K562 (cell line): ENCODE data around the gene ENOX2. TPM values are rescaled to one million over a fixed set of nuclear protein-coding genes. Genes with fewer than 3 reads are reported as not detected.

Experiments
- ATAC-seq: fragments of 200-7000 bp; cut with Tn5 transposase; 3 replicates; pipeline ENCODE4 v1.9.1; 2020; ENCODE audit warnings: moderate library complexity
- BruUV-seq: library from RNA; stranded (reverse); fragments of 400-500 nt; replicated peaks from 2 replicates; lab custom pipeline; 2021; lab: Mats Ljungman, UMichigan
- CTCF ChIA-PET: fragments of 300-600 bp; formaldehyde crosslinking; extraction: SDS; loops from one replicate; lab custom pipeline; 2021; ENCODE audit warnings: low intra/inter-chr PET ratio; lab: Yijun Ruan, JAX
- POLR2A ChIA-PET: fragments of 300-600, 350-650 bp; sonication (Branson Sonifier 250); formaldehyde crosslinking; extraction: SDS; loops from one replicate; lab custom pipeline; 2021; ENCODE audit warnings: antibody characterized with exemption, inconsistent platforms; lab: Yijun Ruan, JAX
- DNase-seq, 4 experiments: peaks; one replicate each; pipeline versions ENCODE4 v3.0.0 to v3.0.0-alpha.2; 2011 to 2018; ENCODE audit warnings: low spot score in 3 of 4, mixed read lengths in 3 of 4; ENCODE audit errors: extremely low read depth in 1 of 4
- FAIRE-seq: peaks from 2 replicates; lab custom pipeline; 2011; peaks lifted over from hg19 to GRCh38; lab: Jason Lieb, UNC
- H2AFZ ChIP-seq: 2 replicates; pipeline ENCODE4 v1.6.0; 2011; ENCODE audit warnings: low read depth, low read length, control low read depth, inconsistent platforms
- H3K27ac ChIP-seq: fragments of 200-600 bp; 3 replicates; pipeline ENCODE4 v1.8.0; 2011; ENCODE audit warnings: low read depth, mild to moderate bottlenecking, control low read depth, inconsistent platforms, low read length, moderate library complexity, mixed read lengths; ENCODE audit errors: extremely low read depth
- H3K27me3 ChIP-seq, 2 experiments: fragments of 300-600 bp in 1 of 2; 2 replicates in 1 of 2; 3 replicates in 1 of 2; pipeline versions ENCODE4 v1.6.0 to v1.8.0; 2011; ENCODE audit warnings: inconsistent platforms in 2 of 2, low read length in 2 of 2, mild to moderate bottlenecking in 1 of 2, mixed read lengths in 1 of 2, moderate library complexity in 1 of 2; ENCODE audit not compliant: control insufficient read depth in 2 of 2, insufficient read depth in 2 of 2
- H3K36me3 ChIP-seq: fragments of 300-600 bp; 3 replicates; pipeline ENCODE4 v1.8.0; 2011; ENCODE audit warnings: mild to moderate bottlenecking, low read length, inconsistent platforms; ENCODE audit not compliant: control insufficient read depth, insufficient read depth
- H3K4me1 ChIP-seq, 2 experiments: fragments of 200-600 bp in 1 of 2; replicated peaks in 1 of 2; 2 replicates in 1 of 2; 3 replicates in 1 of 2; pipeline versions ENCODE4 v1.5.1 to v1.8.0; 2011; ENCODE audit warnings: inconsistent platforms in 2 of 2, low read length in 2 of 2, mild to moderate bottlenecking in 1 of 2, mixed read lengths in 1 of 2, moderate library complexity in 1 of 2; ENCODE audit not compliant: control insufficient read depth in 2 of 2, insufficient read depth in 2 of 2
- H3K4me2 ChIP-seq: 2 replicates; pipeline ENCODE4 v1.6.1; 2011; ENCODE audit warnings: low read length, control low read depth, inconsistent platforms, mixed read lengths; ENCODE audit not compliant: insufficient read depth
- H3K4me3 ChIP-seq: fragments of 200-600 bp; sonication (generic), shearing (Covaris generic); 2 replicates; pipeline ENCODE4 v1.5.1; 2016; ENCODE audit warnings: control low read depth, inconsistent platforms
- H3K79me2 ChIP-seq: fragments of 200-600 bp; 3 replicates; pipeline ENCODE4 v1.8.0; 2011; ENCODE audit warnings: low read length, inconsistent platforms; ENCODE audit not compliant: control insufficient read depth, insufficient read depth
- H3K9ac ChIP-seq, 2 experiments: 2 replicates each; pipeline versions ENCODE4 v1.6.0 to v1.6.1; 2011; ENCODE audit warnings: low read depth in 2 of 2, low read length in 2 of 2, control low read depth in 1 of 2, inconsistent platforms in 1 of 2, mild to moderate bottlenecking in 1 of 2, mixed read lengths in 1 of 2; ENCODE audit not compliant: insufficient read depth in 1 of 2
- H3K9me1 ChIP-seq: one replicate; pipeline ENCODE4 v1.6.0; 2011; ENCODE audit warnings: inconsistent platforms, mild to moderate bottlenecking, low read length, moderate library complexity; ENCODE audit not compliant: control insufficient read depth, insufficient read depth
- H3K9me3 ChIP-seq: replicated peaks from 2 replicates; pipeline ENCODE4 v1.5.1; 2011; ENCODE audit warnings: low read depth, low read length, inconsistent platforms; ENCODE audit not compliant: control insufficient read depth, insufficient read depth
- H4K20me1 ChIP-seq: replicated peaks from 2 replicates; pipeline ENCODE4 v1.6.1; 2011; ENCODE audit warnings: low read length, inconsistent platforms, mixed read lengths; ENCODE audit not compliant: control insufficient read depth, insufficient read depth
- ARID2 ChIP-seq: fragments of 450-650 bp; IDR thresholded peaks from 2 replicates; pipeline ENCODE4 v1.6.1; 2017; ENCODE audit warnings: antibody characterized with exemption, mild to moderate bottlenecking
- C11orf30 ChIP-seq: fragments of 450-650 bp; IDR thresholded peaks from 2 replicates; pipeline ENCODE4 v1.6.1; 2016; ENCODE audit warnings: low read depth, mild to moderate bottlenecking
- NONO ChIP-seq, 2 experiments: fragments of 200-400 bp in 1 of 2; fragments of 450-650 bp in 1 of 2; formaldehyde crosslinking in 1 of 2; IDR thresholded peaks; 2 replicates each; pipeline ENCODE4 v1.6.1; 2017; ENCODE audit warnings: low read depth in 2 of 2, mild to moderate bottlenecking in 2 of 2, moderate library complexity in 2 of 2, low read length in 1 of 2
- POLR2AphosphoS5 ChIP-seq: IDR thresholded peaks from 2 replicates; pipeline ENCODE4 v1.6.1; 2011; ENCODE audit warnings: mild to moderate bottlenecking, low read depth, low read length, moderate library complexity; ENCODE audit not compliant: control insufficient read depth, insufficient read depth
- RB1 ChIP-seq: fragments of 450-650 bp; IDR thresholded peaks from 2 replicates; pipeline ENCODE4 v1.6.1; 2017; ENCODE audit warnings: low read depth, mild to moderate bottlenecking
- ZEB2 ChIP-seq: fragments of 450-650 bp; IDR thresholded peaks from 2 replicates; pipeline ENCODE4 v1.6.1; 2016
- ZNF316 ChIP-seq: fragments of 450-650 bp; IDR thresholded peaks from 2 replicates; pipeline ENCODE4 v1.6.1; 2016
- WGBS: fragments of 100-300 bp; shearing (Covaris generic); methylation state at CpG from one replicate; pipeline ENCODE4 v1.1.6; 2016; ENCODE audit warnings: low coverage, mixed read lengths; ENCODE audit not compliant: insufficient coverage; ENCODE audit errors: missing lambda C conversion rate; 5-methylcytosine and 5-hydroxymethylcytosine counted together
- in situ Hi-C: fragments of 300-500 bp; cut with MboI; formaldehyde crosslinking; loops from 4 replicates; pipeline ENCODE4 v1.15.0; 2018; ENCODE audit warnings: inconsistent platforms, mixed read lengths
- intact Hi-C: fragments of 100-400 bp; cut with micrococcal nuclease; formaldehyde crosslinking; loops from 2 replicates; pipeline ENCODE4 v1.14.2; 2022
- polyA plus RNA-seq, 8 experiments: library from polyadenylated mRNA; depleted of rRNA in 4 of 8; stranded (reverse) in 5 of 8; unstranded in 3 of 8; fragments of >200 nt; fragmentation: Nextera tagmentation in 2 of 8; fragmentation: Illumina TruSeq in 1 of 8; extraction: Ambion mirVana in 2 of 8; extraction: Trizol in 1 of 8; gene quantifications; 2 replicates each; pipeline versions ENCODE4 v1.2.1 to v1.2.3, GENCODE V29; 2011 to 2014; ENCODE audit warnings: inconsistent platforms in 1 of 8, missing spikeins in 1 of 8
- total RNA-seq, 7 experiments: library from RNA; depleted of rRNA in 6 of 7; stranded (reverse); fragments of >200 nt in 6 of 7; fragmentation: Illumina TruSeq in 2 of 7; extraction: Trizol in 2 of 7; gene quantifications; 2 replicates each; pipeline versions ENCODE4 v1.2.1 to v1.2.3, GENCODE V29; 2011 to 2021; ENCODE audit warnings: low replicate concordance in 1 of 7
- TF ChIP-seq, protein P1 (sequence below): fragments of 450-650 bp; IDR thresholded peaks from 2 replicates; pipeline ENCODE4 v1.6.1; 2017; ENCODE audit warnings: antibody characterized with exemption, mild to moderate bottlenecking
- TF ChIP-seq, protein P2 (sequence below): fragments of 450-650 bp; IDR thresholded peaks from one replicate; pipeline ENCODE4 v1.6.1; 2018; ENCODE audit warnings: mild to moderate bottlenecking, moderate library complexity; ENCODE audit not compliant: partially characterized antibody

ENOX2 gene
- total and polyA plus RNA-seq, 9 of the 15 experiments (the other 6 are each of a cell fraction or from before 2014, with no cell fraction given), result 6.1 to 24.0 (median 13.8) TPM

DNA sequence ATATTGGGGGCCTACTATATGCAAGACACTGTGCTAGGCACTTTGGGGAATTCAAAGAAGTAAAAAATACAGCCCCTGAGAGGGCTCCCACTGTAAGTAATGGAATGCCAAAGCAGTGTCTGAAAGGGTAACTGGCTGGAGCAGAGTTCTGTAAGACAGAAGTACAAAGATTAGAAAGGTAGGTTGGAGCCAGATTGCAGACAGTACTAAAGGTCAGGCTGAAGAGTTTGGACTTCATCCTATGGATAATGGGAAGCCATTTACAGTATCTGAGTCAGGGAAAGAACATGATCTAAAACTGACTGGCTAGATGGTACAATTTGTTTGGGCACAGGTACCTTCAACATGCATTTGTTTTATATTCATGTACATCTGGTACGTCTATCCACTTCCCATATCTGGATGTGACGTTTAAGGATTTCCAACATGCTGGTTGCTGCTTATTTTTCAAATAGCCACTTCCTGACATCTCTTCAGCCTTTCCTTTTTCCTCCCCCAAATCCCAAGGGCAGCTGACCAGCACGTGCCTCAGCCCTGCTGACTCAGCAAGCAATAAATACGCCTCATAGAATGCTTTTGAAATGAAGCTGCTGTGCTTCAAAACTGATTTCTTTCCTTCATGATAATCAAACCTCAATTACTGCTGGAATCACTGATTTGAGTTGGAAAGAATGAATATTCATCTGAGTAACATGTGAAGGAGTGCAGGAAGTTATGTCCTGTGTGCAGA, 9.5 kb downstream of the ENOX2 start (continued):
- TF ChIP-seq, protein P1, sequence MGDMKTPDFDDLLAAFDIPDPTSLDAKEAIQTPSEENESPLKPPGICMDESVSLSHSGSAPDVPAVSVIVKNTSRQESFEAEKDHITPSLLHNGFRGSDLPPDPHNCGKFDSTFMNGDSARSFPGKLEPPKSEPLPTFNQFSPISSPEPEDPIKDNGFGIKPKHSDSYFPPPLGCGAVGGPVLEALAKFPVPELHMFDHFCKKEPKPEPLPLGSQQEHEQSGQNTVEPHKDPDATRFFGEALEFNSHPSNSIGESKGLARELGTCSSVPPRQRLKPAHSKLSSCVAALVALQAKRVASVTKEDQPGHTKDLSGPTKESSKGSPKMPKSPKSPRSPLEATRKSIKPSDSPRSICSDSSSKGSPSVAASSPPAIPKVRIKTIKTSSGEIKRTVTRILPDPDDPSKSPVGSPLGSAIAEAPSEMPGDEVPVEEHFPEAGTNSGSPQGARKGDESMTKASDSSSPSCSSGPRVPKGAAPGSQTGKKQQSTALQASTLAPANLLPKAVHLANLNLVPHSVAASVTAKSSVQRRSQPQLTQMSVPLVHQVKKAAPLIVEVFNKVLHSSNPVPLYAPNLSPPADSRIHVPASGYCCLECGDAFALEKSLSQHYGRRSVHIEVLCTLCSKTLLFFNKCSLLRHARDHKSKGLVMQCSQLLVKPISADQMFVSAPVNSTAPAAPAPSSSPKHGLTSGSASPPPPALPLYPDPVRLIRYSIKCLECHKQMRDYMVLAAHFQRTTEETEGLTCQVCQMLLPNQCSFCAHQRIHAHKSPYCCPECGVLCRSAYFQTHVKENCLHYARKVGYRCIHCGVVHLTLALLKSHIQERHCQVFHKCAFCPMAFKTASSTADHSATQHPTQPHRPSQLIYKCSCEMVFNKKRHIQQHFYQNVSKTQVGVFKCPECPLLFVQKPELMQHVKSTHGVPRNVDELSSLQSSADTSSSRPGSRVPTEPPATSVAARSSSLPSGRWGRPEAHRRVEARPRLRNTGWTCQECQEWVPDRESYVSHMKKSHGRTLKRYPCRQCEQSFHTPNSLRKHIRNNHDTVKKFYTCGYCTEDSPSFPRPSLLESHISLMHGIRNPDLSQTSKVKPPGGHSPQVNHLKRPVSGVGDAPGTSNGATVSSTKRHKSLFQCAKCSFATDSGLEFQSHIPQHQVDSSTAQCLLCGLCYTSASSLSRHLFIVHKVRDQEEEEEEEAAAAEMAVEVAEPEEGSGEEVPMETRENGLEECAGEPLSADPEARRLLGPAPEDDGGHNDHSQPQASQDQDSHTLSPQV, result 0 out of 2 replicates have a peak, but pooled peaks have one; percentile 18

DNA sequence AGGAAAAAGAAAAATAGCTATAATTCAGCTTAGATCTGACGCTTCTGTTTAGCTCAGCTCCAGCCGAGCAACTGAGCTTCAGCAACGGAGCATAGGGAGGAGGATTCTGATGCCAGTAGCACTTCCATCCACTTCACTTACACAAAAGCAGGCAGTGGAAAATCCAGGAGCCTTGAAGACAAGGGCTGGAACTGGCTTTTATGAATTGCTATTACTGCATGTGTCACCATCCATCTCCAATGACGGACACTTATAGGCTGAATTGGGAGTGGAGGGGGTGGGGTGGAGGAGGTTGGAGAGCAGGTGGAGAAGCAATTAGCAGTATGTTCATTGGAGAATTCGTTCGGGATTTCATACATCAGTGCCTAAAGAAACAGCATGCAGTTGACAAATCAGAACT, 15.6 kb downstream of the ENOX2 start:
- Histone ChIP-seq H4K20me1 (0 out of 2 replicates have a peak, but pooled peaks cover 3% of the 10 kb centered on the region), H2AFZ (no peak overlapping the region), H3K79me2 (no peaks in the 10 kb centered on the region), H3K4me3 (no peak overlapping the region), H3K4me1 (peaks cover 0 to 6% of the 10 kb centered on the region in 2 experiments; a peak in 2 of 5 replicates), H3K27ac (no peak overlapping the region), H3K36me3 (no peaks in the 10 kb centered on the region), H3K4me2 (no peak overlapping the region), H3K27me3 (no peaks in the 10 kb centered on the region), H3K9me1 (no peaks in the 10 kb centered on the region), H3K9ac (no peak overlapping the region), H3K9me3 (no peaks in the 10 kb centered on the region)
- no TSS peak for BruUV-seq
- POLR2A ChIA-PET, result interaction anchor here (0.9 kb wide), 1 partner anchor 14 kb away, joined by 3 read pairs; no protein-coding TSS in a partner anchor
- DNase-seq (no peak), FAIRE-seq (no peak), ATAC-seq (no peak)
- 58% methylated on average over 6 of the region's 6 CpGs for WGBS
- intact Hi-C loops, result no loop called here
- CTCF ChIA-PET, result no interaction called here
- in situ Hi-C loops, result no loop called here
- TF ChIP-seq C11orf30 (no peak), ARID2 (no peak), NONO (IDR thresholded peaks at IDR 0.05; ENCODE audit: low read depth in 2 of 2, low read length in 1 of 2) (no peak), POLR2AphosphoS5 (no peak), ZNF316 (no peak), RB1 (no peak), ZEB2 (no peak)
- TF ChIP-seq, protein P2, sequence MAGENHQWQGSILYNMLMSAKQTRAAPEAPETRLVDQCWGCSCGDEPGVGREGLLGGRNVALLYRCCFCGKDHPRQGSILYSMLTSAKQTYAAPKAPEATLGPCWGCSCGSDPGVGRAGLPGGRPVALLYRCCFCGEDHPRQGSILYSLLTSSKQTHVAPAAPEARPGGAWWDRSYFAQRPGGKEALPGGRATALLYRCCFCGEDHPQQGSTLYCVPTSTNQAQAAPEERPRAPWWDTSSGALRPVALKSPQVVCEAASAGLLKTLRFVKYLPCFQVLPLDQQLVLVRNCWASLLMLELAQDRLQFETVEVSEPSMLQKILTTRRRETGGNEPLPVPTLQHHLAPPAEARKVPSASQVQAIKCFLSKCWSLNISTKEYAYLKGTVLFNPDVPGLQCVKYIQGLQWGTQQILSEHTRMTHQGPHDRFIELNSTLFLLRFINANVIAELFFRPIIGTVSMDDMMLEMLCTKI, result no peak
